Suprapubic skin (tissue), 3 donors: ENCODE measurements around the gene KDM4B.

Experiments used
- EP300 ChIP-seq: sonication (generic); formaldehyde crosslinking; IDR thresholded peaks from one replicate; pipeline ENCODE4 v1.6.1; 2017; ENCODE audit warnings: antibody characterized with exemption
- POLR2A ChIP-seq, 2 donors: fragments of 450-650 bp; IDR thresholded peaks; one replicate each; pipeline ENCODE4 v1.6.1; 2017; ENCODE audit warnings: antibody characterized with exemption in 2 of 2, mild to moderate bottlenecking in 2 of 2, moderate library complexity in 2 of 2
- TF ChIP-seq, protein P1 (sequence below), 2 donors: fragments of 200-600 bp in 1 of 2; fragments of 450-650 bp in 1 of 2; sonication (generic) in 1 of 2; IDR thresholded peaks; one replicate each; pipeline ENCODE4 v1.5.1; 2016 to 2019; ENCODE audit warnings: antibody characterized with exemption in 2 of 2, mild to moderate bottlenecking in 1 of 2, moderate library complexity in 1 of 2

DNA sequence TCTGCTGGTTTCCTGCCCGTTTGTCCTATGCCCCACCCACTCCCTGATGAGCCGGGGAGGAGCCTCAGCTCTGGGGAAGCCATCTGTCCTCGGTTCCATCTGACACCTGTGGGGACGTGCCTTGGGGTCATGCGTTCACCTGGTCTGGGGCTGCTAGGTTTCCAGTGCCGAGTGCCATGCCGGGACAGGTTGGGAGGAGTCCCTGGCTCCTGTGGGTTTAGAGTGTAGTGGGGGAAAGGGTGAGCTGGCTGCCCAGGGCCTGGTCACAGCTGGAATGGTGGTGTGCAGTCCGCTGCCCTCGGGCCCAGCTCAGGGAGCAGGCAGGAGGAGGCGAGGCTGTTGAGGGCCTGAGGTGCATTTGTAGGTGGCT lies 2.5 kb downstream of the KDM4B start:
- TF ChIP-seq POLR2A (IDR thresholded peaks at IDR 0.05) (no peak), EP300 (no peak)
- TF ChIP-seq, protein P1, sequence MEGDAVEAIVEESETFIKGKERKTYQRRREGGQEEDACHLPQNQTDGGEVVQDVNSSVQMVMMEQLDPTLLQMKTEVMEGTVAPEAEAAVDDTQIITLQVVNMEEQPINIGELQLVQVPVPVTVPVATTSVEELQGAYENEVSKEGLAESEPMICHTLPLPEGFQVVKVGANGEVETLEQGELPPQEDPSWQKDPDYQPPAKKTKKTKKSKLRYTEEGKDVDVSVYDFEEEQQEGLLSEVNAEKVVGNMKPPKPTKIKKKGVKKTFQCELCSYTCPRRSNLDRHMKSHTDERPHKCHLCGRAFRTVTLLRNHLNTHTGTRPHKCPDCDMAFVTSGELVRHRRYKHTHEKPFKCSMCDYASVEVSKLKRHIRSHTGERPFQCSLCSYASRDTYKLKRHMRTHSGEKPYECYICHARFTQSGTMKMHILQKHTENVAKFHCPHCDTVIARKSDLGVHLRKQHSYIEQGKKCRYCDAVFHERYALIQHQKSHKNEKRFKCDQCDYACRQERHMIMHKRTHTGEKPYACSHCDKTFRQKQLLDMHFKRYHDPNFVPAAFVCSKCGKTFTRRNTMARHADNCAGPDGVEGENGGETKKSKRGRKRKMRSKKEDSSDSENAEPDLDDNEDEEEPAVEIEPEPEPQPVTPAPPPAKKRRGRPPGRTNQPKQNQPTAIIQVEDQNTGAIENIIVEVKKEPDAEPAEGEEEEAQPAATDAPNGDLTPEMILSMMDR (IDR thresholded peaks at IDR 0.05), result no peak
